NB4 (cell line): ENCODE results near the gene TLE6.

Source experiments
- MYC ChIP-seq: IDR thresholded peaks from 2 replicates; pipeline ENCODE4 v1.6.1; 2011; ENCODE audit warnings: low read depth, low read length
- POLR2A ChIP-seq: IDR thresholded peaks from 2 replicates; pipeline ENCODE4 v1.6.1; 2011; ENCODE audit warnings: mild to moderate bottlenecking; ENCODE audit not compliant: insufficient read length; ENCODE audit errors: extremely low read depth
- TF ChIP-seq, protein P1 (sequence below): IDR thresholded peaks from one replicate; pipeline ENCODE4 v1.5.1; 2012; ENCODE audit warnings: low read depth, low read length
- TF ChIP-seq, protein P2 (sequence below): IDR thresholded peaks from 2 replicates; pipeline ENCODE4 v1.6.1; 2011; ENCODE audit warnings: low read depth, low read length

DNA sequence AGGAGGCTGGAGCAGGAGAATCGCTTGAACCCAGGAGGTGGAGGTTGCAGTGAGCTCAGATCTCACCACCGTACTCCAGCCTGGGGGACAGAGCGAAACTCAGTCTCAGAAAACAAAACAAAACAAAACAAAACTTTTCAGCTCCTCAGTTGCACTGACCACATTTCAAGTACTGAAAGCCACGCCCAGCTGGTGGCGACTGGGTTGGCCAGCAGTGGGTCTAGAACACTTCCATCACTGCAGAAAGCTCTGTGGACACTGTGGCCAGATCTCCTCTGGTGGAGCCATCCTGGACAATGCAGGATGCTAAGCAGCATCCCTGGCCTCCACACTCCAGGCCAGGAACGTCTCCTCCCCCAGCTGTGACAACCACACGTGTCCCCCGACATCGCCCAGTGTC is 30.6 kb downstream of the TLE6 start:
- no peak for TF ChIP-seq POLR2A
- TF ChIP-seq, protein P1, sequence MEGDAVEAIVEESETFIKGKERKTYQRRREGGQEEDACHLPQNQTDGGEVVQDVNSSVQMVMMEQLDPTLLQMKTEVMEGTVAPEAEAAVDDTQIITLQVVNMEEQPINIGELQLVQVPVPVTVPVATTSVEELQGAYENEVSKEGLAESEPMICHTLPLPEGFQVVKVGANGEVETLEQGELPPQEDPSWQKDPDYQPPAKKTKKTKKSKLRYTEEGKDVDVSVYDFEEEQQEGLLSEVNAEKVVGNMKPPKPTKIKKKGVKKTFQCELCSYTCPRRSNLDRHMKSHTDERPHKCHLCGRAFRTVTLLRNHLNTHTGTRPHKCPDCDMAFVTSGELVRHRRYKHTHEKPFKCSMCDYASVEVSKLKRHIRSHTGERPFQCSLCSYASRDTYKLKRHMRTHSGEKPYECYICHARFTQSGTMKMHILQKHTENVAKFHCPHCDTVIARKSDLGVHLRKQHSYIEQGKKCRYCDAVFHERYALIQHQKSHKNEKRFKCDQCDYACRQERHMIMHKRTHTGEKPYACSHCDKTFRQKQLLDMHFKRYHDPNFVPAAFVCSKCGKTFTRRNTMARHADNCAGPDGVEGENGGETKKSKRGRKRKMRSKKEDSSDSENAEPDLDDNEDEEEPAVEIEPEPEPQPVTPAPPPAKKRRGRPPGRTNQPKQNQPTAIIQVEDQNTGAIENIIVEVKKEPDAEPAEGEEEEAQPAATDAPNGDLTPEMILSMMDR, result no peak
- TF ChIP-seq MYC, result no peak
- TF ChIP-seq, protein P2, sequence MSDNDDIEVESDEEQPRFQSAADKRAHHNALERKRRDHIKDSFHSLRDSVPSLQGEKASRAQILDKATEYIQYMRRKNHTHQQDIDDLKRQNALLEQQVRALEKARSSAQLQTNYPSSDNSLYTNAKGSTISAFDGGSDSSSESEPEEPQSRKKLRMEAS, result no peak
